GM19238 (cell line): Measurements from ENCODE around the gene ADGRF5.

Source experiments
- DNase-seq: peaks from one replicate; pipeline ENCODE4 v3.0.0; 2011; ENCODE audit warnings: low spot score; ENCODE audit not compliant: insufficient read length

The ADGRF5 gene

DNA sequence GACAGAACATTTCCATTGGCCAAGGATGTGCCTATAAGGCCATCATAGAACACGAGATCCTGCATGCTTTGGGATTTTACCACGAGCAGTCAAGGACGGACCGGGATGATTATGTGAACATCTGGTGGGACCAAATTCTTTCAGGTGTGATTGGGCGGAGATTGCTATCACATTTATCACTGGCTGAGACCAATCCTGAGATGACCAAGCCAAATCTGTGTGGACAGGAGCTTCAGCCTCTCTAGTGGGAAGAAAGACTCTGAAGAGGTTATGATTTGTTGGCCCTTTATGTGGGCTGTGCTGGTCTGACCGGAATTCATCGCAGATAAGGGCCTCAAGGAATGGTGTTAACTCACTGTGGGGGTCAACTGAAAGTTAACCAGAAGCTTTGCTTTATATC, 102.2 kb downstream of the ADGRF5 start:
- no peak for DNase-seq

- DNase-seq, result no peak
These were observed 105.1 kb downstream of the ADGRF5 start for GRCh38 chr6:46816626-46817025.

DNA sequence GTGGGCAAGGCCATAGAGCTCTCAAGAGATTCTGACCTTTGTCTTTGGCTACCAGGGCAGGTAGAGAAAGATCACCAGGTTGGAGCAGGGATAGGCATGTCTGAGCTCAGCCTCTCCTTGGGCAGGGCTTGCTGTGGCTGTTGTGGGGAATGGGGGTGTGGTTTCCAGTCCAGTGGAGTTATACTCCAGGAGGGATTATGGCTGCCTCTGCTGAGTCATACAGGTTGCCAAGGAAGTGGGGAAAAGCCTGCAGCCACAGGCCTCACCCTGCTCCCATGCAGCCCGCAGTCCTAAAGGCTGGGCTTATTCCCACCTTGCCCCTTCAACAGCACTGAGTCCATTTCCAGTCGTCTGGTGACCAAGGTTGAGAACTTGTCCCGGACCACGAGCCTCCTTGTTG, 106.6 kb downstream of the ADGRF5 start:
- no peak for DNase-seq

DNA sequence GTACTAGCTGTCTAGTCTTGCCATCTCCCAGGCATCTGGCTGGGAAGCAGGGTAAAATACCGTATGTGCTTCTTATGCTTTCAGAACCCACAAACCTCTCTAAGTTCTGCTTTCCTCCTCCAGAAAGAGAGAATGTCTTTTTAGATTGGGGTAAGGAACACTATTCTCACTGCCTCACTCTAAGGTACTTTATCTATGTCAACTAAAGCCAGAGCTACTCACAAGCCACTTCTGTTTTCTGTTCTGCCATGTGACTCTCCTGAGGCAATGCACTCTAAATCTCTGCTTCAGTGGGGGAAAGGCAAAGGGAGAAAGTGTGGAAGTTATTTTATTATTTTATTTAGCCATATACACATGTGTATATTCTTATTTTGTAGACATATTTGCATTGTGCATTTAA, 112.9 kb downstream of the ADGRF5 start:
- DNase-seq, result no peak
